Mucosa of gallbladder (tissue), 1 donor: ENCODE results near the gene WFDC1. TPM values are rescaled to one million over a fixed set of nuclear protein-coding genes. Genes with fewer than 3 reads are reported as not detected.

ENCODE experiments used
- DNase-seq: peaks from one replicate; pipeline ENCODE4 v3.0.0-alpha.2; 2020; ENCODE audit warnings: low spot score
- total RNA-seq: library from RNA; stranded (reverse); gene quantifications from one replicate; pipeline ENCODE4 v1.2.1, GENCODE V29; 2021
- donor health status: DM: no; HTN: no; CAD: no.

Gene WFDC1
- total RNA-seq, 1 donor from 2014 or later: 92.6 TPM

DNA sequence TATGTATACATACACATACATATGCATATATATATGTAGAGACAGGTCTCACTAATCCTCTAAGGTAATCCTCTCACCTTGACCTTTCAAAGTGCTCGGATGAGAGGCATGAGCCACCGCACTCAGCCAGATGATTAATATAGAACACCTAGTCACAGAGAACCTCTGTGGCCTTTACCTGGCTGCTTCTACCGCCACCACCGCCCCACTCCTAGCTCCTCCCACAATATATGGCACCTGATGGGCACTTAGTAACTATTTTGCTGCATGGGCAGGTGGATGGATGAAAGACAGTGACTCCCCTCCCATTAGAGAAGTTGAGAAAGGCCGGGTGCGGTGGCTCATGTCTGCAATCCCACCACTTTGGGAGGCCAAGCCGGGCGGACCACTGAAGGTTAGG lies 57.0 kb downstream of the WFDC1 start:
- DNase-seq: no peak

GRCh38 chr16:84354306-84354705 lies 59.6 kb downstream of the WFDC1 start:
- DNase-seq: no peak

- DNase-seq: no peak
Measured at GRCh38 chr16:84355149-84355548, 60.5 kb downstream of the WFDC1 start.

GRCh38 chr16:84356176-84356575 lies 61.5 kb downstream of the WFDC1 start:
- DNase-seq: no peak

DNA sequence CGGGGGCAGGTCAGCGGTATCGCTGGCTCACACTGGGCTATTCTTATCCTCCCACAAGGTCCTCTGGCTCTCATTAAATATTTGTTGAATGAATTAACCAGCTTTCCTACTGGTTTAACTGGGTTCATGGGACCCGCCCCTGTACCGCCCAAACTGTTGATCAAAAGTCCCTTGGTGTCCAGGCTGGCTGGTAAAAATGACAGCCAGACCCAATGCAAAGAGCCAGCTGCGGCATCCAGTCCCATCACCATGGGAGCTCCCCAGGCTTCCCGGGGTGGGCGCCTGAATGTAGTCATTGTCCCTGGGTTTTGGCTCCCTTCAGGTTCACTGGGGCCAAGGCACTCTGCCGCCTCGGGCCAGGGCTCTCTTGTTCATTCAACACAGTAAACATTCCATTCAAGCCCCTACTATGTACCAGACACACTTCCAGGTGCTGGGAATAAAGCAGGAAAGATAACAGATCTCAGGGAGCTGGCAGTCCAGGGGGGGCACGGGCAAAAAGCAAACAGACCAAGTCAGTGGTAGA lies 62.0 kb downstream of the WFDC1 start:
- DNase-seq: no peak

DNA sequence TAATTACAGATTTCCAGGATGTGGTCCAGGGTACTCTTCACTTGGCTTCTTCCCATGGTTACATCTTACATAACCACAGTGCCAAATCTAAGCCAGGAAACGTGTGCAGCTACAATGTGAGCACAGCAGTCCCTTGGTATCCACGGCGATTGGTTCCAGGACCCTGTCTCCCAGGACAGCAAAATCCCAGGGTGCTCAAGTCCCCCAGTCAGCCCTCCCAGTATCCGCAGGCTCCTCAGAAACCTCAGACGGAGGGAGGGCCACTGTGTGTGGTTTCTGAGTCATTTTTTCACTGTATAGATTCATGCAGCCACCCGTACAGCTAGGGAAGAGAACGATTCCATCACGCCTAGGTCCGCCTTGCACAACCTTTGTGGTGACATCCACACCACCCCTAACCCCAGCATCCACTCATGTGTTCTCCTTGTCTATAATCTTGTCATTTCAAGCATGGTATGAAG lies 62.5 kb downstream of the WFDC1 start:
- no peak for DNase-seq

GRCh38 chr16:84358601-84359295 lies 64.1 kb downstream of the WFDC1 start:
- DNase-seq: no peak

DNA sequence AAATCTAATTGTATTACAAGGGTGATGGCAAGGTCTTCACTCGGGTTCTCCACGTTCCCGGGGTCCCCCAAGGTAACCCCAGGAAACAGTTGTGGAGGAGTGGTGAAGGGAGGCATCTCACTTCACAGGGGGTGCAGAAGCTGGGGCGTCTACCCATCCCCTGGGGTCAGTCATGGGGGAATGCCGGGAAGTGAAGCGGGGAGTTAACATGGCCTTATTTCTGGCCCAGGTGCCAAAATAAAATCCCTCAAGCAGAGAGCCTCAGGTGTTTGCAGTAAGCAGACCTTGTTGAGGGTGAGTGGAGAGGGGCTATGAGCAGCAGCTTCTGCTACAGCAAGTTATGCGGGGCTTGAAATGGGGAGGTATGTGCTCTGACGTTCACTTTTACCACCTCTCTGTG lies 64.6 kb downstream of the WFDC1 start:
- DNase-seq: no peak

GRCh38 chr16:84360170-84360569 lies 65.5 kb downstream of the WFDC1 start:
- DNase-seq: no peak

- DNase-seq: no peak
Measured at GRCh38 chr16:84360748-84361147, 66.1 kb downstream of the WFDC1 start.

GRCh38 chr16:84361546-84361945 lies 66.9 kb downstream of the WFDC1 start:
- no peak for DNase-seq

DNA sequence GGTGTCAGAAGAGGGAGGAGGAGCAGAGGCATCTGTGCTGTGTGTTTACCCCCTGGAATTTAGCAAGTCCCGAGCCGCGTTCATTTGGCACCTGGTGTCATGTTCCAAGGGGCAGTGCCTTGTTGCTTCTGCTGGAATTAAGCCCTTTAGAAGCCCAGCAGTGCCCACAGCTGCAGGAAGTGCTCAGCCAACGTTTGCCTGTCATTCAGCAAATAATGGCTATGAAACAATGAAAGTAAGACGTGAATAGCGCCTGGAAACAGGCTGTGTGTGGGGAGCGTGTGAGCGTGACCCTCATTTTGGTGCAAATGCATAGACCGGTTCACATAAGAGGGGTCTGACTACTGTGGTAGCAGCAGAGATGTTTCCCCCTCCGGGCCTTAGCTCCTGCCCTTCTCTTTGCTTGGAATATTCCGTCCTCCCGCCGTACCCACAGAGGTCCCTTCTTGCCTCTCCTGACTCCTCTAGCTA lies 67.8 kb downstream of the WFDC1 start:
- no peak for DNase-seq

GRCh38 chr16:84366208-84366607 lies 71.5 kb downstream of the WFDC1 start:
- no peak for DNase-seq

DNA sequence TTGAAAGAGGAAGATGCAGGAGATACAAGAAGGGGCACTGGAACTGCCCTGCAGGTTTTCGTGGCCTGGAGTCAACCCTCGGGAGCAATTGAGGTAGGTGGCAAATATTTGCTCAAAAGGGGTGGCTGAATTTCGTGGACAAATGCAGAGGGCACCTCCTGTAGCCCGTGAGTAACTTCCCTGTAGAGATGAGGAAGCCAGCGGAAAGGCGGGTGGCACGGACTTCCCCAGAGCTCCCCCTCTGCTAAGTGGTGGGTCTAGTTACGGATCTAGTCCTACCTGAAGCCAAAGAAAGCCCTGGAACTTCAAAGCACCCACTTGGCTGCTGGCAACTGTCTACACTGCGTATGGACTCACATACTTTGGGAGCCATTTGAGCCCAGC lies 72.6 kb downstream of the WFDC1 start:
- DNase-seq: no peak

- no peak for DNase-seq
Measured at GRCh38 chr16:84367750-84368307, 73.2 kb downstream of the WFDC1 start.

DNA sequence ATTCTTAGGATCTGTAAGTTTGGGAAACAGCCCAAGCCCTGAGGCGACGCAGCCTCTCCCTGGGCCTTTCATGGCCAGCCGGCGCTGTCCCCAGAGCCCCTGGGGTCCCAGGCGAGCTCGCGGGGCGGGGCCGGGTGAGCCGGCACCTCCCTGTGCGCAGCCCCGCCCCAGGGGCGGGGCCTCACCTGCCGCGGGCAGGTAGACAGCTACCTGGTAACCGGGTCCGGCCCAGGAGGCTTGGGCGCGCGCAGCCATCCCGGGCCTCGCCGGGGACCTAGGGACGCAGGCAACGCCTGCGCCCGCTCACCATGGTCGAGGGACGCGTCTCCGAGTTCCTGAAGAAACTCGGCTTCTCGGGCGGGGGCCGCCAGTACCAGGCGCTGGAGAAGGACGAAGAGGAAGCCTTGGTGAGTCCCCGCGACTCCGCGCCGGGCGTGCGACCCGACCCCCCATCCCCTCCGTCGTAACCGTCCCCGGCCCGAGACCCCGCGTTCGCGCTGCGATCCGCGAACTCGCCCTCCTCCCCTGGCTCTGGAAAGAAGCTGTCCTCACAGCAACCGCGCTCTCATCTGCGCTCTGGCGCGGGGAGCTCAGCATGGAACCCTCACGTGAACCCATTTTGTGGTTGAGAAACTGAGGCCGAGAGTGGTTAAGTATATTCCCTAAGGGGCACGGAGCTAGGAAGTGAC lies 73.8 kb downstream of the WFDC1 start, which contains the start of gene ATP2C2:
Gene ATP2C2, plus strand, starts transcription at position 231 of the 689 bp plus-strand sequence. Its CDS starts 78 bp downstream, at position 309.
- peak; percentile 59 for DNase-seq

DNA sequence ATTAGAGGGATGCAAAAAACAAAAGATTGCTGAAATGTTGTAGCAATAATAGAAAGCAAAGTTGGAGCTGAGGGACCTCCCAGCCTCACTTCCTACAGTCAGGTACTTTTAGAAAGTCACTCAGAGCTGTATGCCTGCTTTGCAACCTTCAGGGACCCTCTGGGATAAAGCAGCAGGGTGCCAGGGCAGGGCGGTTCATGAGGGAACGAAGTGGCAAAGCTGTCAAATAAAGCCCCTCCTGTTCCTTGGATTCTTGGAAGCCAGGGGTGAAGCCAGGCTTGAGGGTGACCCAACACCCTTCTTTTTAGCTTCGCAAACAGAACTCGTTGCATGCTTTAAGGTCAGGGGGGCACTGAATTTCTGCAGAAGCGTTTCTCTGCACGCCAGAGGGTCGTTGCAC lies 74.4 kb downstream of the WFDC1 start:
- DNase-seq: no peak

- peak; percentile 77 for DNase-seq
Measured at GRCh38 chr16:84369938-84370627, 75.4 kb downstream of the WFDC1 start.

DNA sequence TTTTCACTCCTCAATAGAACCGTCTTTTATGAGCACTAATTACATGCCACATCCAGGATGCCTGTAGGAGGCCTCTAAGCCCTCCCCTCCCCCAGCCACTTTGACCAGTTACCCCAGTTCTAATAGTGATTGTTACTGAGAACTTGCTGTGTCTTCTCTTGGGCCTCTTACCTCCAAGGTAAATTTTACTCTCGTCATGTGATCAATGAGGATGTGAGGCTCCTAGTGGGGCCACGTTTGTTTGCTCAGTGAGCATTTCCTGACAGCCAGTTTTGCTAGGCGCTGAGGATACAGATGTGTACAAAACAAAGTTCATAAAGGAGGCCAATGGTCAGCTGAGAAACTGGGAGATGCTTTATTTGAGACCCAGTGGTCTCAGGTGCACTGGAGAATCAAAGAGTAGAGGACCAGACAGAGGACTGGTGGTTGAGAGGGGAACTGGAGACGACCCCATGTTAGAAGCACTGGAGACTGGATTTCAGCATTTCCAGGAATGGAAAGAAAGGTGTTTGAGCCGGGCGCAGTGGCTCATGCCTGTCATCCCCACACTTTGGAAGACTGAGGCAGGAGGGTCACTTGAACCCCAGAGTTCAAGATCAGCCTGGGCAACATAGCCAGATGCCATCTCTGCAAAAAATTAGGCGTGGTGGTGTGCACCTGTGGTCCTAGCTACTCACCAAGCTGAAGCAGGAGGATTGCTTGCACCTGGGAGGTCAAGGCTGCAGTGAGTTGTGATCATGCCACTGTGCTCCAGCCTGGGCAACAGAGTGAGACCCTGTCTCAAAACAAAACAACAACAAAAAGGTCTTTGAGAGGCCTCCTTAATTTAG lies 76.3 kb downstream of the WFDC1 start:
- DNase-seq: no peak

GRCh38 chr16:84371553-84371865 lies 76.8 kb downstream of the WFDC1 start:
- no peak for DNase-seq

DNA sequence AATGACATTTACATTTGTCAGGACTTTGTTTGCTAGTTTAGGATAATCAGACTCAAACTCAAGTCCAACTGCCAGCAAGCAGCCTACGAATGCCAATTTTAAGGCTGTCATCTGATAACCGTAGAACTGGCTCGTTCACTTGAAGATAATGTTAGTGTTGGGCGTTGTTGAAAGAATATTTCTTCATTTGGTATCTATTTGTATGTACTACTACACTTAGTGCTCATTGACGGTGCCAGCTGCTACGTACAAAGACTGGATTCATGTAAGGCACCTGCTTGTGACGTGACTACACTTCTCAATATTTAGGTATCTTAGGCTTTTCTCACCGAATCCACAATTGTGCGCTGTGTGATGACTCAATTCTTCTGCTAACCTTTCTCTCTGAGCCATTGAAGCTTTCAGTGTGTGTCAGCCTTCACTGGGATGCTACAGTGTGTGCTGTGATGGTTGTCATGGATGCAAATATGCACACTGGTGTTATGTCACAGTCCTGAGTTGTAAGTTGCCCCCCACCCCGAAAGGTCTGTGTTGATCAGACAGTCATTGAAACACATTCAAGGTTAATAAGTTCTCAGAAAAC lies 79.3 kb downstream of the WFDC1 start:
- no peak for DNase-seq
